GM21367 (cell line): ENCODE measurements around the gene KCNMB3.
"Not testable (repeated sequence)": the region's sequence is repeated elsewhere in the genome, so short reads cannot be mapped to it uniquely, and the experiment has no call there.

Experiments used
- ATAC-seq: cut with Tn5 transposase; IDR thresholded peaks from one replicate; pipeline ENCODE4 v1.9.1; 2021; ENCODE audit not compliant: unreplicated experiment

KCNMB3 gene, protein sequence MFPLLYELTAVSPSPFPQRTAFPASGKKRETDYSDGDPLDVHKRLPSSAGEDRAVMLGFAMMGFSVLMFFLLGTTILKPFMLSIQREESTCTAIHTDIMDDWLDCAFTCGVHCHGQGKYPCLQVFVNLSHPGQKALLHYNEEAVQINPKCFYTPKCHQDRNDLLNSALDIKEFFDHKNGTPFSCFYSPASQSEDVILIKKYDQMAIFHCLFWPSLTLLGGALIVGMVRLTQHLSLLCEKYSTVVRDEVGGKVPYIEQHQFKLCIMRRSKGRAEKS

DNA sequence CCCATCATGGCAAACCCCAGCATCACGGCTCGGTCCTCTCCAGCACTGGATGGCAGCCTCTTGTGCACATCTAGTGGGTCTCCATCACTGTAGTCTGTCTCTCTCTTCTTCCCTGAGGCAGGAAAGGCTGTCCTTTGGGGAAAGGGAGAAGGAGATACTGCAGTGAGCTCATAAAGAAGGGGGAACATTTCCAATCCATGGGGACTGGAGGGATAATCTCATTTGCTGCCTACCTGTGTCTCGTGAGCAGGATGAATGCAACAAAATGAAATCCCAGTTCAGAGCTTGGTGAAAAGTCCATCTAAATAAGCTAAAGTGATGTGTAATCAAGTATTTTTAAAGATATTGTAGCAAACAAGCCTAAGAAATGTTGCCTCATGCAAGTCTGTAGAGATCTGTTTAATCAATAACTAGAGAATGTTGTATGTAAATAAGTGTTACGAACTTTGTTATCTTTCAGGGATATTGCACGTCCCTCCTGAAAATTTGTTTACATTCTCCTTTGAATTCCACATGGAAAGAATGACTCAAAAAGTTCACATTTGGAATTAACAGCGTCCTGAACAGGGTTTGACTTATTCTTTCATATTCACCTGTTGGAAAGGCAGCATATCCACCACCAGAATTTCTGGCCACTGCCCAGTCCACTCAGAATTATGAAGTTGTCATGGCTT, at the start of gene KCNMB3:
TSS of gene KCNMB3 (minus strand) at position 312 of the 674 bp plus-strand sequence. CDS start at position 188, 124 bp downstream.
- no peak for ATAC-seq

DNA sequence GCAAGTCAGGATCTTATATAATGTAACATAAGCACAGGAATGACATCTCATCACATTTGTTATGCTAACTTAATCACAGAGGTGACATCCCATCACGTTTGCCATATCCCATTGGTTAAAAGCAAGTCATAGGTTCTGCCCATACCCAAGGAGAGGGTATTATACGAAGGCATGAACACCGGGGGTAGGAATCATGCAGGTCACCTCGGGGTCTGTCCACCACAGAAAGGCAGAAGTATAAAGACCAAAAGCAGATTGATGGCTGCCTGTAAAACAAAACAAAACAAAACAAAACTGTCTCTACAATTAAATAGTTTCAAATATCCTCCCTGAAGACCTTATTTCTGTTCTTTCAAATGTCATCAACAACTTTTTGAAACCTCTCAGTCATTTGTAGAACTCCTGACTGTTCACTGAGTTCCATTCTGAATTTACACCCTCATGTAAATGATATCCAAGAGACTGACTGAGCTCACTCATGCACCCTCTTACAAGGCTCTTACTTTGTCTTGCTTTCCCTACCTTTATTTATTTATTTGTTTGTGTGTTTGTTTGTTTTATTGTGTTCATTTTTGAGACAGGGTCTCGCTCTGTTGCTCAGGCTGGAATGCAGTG, 49.2 kb upstream of the KCNMB3 start:
- no peak for ATAC-seq

DNA sequence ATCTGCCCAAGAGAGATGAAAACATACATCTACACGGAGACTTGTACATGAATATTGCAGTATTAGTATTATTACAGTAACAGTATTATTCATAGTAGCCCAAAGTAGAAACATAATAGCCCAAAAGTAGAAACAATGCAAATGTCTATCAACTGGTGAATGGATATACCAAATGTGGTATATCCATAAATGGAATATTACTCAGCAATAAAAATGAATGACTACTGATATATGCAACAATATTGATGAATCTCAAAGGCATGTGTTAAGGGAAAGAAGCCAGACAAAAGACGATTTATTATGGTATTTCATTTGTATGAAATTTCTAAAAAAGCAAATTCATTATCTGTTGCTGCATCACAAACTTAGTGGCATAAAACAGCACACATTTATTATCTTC, 48.4 kb upstream of the KCNMB3 start:
- no peak for ATAC-seq

DNA sequence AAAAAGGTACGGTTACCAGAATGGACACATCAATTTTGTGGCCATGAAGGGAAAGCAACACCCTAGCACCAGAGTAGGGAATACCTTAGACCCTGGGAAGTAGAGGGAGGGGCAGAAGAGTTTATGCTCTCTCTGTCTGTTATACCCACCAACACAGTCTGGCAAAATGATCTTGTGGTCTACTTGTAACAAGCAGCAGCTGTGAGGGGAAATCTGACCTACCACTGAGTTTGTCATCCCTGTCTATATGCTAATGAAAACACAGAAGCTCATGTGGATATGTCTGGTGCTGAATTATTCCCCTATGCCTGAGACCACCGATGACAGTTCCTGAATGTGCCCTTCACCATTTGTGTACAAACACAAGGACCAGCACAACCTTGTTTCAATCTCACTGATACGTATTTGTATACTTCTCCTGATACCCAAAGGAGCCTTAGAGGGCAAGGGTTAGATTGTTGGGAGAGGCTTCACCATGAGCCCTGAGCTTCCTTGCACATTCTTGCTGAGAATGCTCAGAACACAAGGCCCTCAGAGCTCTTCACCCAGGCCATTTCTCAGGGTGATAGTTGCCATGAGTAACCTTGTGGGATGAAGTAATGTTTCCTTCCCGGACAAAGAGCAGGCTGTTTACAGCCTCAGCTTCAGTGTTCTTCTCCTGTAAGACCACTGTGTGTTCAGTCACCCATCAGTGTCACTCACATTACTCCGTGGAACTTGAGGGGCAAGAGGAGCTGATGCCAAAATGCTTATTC, 47.2 kb upstream of the KCNMB3 start:
- no peak for ATAC-seq

DNA sequence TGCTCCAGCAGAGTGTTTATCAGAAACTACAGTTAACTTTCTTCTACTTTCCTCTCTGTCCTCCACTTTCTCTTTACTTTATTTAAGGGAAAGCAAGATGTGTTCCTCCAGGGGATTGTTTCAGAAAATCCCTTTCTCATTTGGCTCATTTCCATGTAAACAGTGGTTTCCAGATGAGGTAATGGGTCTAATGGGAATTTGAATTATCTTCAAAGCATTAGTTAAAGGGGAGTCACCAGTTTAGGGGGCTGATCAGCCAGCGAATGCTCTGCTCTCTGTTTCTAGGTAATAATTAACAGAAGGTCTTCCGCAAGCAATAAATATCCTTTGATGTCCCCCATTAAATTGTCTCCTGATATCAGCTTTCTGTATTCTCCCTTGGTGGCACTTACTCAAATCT, 41.5 kb upstream of the KCNMB3 start:
- ATAC-seq, result no peak

DNA sequence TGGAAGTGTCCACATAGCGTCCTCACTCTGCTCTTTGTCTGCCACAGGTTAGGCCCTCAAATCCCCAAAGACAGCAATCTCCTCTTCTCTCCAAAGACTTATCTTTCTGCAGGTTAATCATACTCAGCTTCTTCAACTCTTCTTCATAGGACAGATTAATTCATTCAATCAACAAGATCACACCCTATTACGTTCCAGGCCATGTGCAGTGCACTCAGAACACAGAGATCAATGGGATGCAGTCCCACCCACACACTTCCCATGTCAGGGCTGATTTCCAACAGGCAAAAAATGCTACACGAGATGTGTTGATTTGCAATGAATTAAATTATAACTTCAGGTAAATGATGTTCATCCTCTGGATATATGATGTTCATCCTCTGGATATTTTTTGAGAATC, 38.4 kb upstream of the KCNMB3 start:
- ATAC-seq, result no peak

DNA sequence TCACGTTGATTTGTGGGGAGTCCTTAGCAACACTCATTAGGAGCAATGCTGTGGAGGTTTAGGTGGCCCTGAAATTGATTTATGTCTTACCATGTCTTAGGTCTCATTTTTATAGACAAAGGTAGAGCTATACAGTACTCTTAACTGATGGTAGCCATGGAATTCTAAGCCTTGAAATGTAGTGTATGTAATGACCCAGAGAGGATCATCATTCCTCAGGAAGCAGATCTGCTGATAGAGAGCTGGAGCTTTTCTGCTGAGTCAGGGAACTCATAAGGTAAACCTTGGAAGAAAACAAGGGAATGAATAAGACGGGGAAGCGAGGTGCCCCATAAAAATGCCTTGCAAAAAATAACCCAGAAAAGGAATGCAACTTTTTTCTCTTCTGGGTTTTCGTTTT, 37.9 kb upstream of the KCNMB3 start:
- ATAC-seq, result no peak

DNA sequence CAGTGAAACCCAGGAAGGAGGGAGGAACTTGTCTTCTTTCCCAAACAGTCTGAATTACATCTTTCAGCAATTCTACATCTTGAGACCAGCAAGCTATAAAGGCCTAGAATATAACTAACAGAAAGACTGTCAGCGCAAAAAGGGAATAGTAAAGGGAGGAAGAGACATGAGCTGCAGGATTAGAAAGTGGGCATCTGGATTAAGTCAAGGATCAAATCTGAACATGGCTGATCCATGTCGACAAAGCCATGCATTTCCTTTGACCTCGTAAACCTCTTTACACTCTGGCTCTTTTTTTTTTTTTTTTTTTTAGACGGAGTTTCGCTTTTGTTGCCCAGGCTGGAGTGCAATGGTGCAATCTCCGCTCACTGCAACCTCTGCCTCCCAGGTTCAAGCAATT, 35.4 kb upstream of the KCNMB3 start:
- no peak for ATAC-seq

DNA sequence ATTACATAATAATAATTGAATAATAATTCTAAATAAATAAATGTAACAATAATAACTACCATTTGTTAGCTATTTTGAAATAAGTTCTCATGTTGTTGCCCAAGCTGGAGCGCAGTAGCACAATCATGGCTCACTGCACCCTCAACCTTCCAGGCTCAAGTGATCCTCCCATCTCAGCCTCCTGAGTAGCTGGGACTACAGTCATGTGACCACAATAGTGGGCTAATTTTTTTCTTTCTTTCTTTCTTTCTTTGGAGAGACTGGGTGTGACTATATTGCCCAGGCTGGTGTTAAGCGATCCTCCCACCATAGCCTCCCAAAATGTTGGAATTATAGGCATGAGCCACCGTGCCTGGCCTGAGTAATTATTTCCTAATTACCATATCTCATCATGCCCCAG, 30.9 kb upstream of the KCNMB3 start:
- ATAC-seq, result no peak

DNA sequence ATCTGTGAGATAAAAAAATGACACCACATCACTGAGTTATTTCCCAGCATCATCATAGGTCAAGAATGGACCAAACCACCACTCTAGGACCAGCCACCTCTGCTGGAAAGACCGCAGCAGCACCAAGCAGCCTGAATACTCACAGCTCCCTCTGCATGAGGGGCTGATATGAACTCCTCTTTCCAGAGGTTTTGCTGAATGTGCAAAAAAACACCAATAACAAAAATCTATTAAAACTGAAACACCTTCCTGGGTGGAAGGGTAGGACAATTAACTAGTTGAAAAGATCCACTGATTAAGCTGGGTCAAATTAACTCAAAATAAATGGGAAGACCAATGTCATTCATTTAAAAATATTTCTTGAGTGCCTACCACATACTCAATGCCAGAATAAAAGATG, 28.9 kb upstream of the KCNMB3 start:
- ATAC-seq, result no peak

DNA sequence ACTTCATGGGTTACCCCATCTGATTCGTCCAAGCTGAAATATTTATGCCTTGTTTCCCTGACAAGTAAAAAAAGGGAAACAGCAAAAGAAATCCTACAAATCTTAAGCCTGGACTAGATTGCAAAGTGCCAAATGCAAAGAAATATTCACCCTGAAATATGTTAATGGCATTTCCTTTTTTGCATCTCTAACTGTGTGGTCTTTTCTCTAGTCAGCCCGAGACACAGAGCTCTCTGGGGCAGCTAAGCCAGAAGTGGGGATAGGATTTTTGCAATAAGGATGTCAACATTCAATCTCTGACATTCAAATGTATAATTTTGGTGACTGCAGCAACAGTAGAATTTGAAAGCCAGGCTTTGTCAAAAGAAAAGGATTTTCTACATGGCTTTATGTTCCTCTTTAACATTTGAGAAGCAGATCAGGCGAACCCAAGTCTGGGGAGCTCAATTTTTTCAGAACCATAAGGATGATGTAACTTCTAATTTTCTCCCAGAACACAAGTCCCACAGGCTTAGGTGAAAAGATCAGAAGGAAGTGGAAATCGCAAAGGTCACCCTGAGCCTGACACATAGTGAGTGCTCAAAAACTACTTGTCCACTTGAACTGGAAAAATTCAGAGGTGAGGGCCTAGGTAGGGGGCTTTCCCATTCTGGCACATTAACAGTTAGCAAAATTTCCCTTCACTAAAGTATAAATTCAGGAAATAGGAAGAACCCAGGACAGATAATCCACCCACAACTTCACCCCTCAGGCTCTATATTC, 28.2 kb upstream of the KCNMB3 start:
- no peak for ATAC-seq

DNA sequence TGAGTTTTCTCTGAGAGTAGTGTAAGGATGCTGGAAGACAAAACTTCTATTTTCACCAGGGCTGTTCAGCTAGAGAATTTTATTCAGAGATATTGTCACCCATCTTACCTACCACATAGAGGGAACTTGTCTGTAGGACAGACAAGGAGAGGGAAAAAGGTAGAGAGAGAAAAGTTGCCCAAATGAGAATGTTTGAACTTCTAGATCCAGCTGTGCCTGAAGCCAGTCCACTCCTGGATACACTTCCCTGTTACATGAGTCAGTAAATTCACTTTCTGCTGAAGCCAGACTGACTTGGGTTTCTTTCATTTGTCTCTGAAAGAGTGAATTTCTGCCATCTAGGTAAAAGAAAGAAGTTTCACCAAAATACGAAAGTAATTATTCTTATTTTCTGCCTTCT, 27.2 kb upstream of the KCNMB3 start:
- ATAC-seq, result no peak

DNA sequence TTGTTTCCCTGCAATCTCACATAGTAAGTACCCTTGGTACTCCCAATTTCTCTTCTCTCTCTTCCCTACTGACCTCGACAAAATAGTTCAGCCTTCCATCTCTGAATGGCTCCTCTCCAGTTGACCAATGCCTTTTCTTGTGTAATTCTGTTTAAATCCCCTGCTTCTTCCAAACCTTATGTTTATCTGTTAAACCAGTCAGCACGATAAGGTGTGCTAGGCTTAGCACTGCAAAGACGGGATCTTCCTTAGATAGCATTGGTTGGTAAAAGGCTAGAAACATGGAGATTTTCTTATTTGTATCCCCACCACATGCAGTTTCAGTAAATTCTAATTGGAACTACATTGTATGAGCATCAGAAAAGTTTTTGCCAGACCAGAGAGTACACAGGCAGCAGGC, 25.8 kb upstream of the KCNMB3 start:
- no peak for ATAC-seq

DNA sequence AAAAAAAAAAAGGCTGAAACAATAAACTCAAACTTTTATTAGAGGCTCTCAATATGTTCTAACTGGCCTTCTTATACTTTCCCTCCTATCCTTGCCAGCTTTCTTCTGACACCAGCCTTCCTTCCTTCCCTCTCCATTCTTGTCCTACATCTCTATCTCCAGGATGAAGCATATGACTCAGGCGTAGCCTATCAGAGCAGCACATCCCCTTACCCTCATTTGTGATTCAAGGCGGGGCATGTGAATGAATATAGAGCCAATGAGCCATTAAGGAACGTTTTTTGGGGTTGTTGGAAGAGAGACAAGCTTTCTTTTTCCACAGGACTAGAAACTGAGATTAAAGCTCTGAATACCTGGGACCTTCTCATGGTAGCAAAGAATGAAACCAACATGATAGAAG, 25.1 kb upstream of the KCNMB3 start:
- no peak for ATAC-seq

DNA sequence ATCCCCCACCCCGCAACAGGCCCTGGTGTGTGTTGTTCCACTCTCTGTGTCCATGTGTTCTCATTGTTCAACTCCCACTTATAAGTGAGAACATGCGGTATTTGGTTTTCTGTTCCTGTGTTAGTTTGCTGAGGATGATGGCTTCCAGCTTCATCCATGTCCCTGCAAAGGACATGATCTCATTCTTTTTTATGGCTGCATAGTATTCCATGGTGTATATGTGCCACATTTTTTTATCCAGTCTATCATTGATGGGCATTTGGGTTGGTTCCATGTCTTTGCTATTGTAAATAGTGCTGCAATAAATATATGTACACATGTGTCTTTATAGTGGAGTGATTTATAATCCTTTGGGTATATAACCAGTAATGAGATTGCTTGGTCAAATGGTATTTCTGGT, 23.5 kb upstream of the KCNMB3 start:
- not testable (repeated sequence) for ATAC-seq

DNA sequence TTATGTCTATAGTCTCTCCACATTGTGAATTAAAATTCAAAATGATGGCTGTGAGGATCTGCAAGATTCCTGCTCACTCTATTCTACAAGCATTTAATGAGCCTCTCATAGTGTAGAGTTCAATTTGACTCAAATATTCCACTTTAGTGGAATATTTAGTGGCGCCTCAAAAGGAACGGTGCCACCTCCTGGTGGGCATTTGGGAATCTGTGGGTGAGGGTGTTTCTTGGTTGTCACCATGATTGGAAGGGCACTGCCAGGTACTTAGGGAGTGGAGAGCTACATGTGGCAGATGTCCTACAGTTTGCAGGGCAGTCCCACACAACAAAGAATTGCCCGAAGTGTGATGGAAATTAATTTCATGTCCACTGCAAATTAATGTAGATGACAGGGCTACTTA, 21.5 kb upstream of the KCNMB3 start:
- no peak for ATAC-seq

DNA sequence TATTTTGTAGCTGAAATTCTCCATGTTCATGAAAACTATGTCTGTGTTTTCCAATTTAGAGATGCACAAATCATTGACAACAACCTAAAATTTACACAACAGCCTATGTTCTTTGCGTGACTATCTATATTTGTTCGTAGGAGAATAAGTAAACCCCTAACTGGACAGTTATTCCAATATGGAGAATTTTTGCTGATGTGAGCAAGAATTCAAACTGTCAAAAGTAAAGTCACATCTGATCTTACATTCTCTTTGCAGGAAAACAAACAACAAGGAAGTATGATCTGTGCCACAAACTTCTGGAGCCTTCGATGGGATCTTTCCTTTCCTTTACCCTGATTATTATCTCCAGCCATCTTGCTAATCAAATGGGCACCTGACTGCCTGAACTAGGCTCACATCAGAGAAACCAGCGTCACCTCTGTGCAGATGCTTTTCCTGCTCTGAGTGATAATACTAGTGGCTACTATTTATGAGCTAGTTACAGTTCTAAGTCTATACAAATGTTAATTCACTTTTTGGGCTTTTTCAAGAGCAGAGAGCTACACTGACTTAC, 18.3 kb upstream of the KCNMB3 start:
- ATAC-seq, result no peak

DNA sequence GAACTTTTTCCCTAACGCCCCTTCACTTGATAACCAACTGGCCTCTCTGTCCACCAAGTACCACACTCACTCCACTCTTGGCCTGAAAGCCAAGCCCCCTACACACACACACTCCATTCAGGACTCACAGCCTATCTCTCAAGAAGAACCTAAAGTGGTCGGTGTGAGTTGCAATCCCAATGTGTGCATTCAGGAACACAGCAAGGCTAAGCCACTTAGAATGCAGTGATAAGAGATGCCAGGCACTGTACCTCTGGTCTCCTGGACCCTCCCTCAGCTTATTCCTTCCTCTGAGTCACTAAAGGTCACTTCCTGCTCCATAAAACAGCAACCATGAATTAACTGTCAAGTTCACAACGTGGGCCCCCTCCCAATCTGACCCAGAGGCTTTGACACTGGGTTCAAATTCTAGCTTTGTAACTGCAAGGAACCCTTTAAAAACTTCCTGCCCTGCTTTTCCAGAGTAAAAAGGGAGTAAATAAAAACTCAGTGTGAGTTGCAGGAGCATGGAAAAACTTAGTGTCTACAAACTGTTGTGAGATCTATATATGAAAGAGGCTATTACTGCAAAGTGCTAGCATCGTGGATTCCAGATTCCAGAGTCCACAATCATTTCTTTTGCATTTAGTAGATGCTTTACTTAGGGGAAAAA, 17.6 kb upstream of the KCNMB3 start:
- no peak for ATAC-seq

DNA sequence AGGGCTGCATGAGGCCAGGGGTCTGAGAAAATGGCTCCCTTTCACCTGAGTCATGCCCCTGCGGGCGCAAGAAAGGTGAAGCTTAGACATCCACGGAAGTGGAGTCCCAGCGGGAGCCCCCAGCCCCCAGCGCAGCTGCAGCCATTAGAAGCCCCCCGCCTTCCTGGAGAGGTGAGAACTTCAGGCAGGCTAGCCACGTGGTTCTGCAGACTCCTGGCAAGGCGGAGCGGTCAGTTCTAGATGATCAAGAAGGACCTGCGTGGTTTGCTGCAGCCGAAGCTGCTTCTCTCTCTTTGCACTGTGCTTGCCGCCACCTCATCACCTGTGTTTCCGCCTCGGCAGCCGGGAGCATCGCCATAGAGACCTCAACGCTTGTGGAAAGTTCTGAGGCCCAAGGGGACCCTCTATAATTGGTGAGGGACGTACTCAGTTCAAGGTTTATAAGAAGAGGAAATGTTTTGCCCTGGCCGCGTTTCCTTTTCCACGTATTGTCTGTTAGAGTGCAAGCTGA, 15.8 kb upstream of the KCNMB3 start:
- no peak for ATAC-seq

DNA sequence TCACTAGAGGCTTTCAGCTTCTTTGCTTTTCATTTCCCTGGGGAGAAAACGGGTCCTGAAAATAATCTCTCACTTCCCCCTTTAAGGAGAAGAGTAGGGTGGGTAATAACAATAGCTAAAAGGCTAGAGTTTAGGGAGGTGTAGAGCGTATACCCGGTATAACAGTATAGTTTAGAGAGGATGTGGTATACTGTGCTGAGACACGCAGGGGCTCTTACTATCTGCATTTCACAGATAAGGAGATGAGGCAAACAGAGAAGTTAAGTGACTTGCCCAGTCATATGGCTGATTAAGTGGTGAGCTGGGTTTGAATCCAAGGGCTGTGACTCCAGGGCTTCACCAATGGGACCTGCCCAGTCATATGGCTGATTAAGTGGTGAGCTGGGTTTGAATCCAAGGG, 15.0 kb upstream of the KCNMB3 start:
- peak; percentile 56 for ATAC-seq
